DND-41 (cell line): Measurements from ENCODE around the gene BRPF3.

Experiments used
- CTCF ChIP-seq: IDR thresholded peaks from 2 replicates; pipeline ENCODE4 v1.5.1; 2012; ENCODE audit warnings: borderline replicate concordance, low read length, moderate library complexity, mild to moderate bottlenecking; ENCODE audit not compliant: poor library complexity, severe bottlenecking; ENCODE audit errors: extremely low read depth
- EZH2 ChIP-seq: IDR thresholded peaks from 3 replicates; pipeline ENCODE4 v1.6.1; 2012; ENCODE audit warnings: borderline replicate concordance, low read depth, mild to moderate bottlenecking, moderate library complexity, low read length, inconsistent platforms; ENCODE audit not compliant: severe bottlenecking

- TF ChIP-seq CTCF, result no peak
- no peak for TF ChIP-seq EZH2
Observed at GRCh38 chr6:36273067-36273466, 76.5 kb downstream of the BRPF3 start.
